ELF-1 (cell line): ENCODE results near the gene VAT1.

Experiments
- DNase-seq: peaks from one replicate; pipeline ENCODE4 v3.0.0-alpha.2; 2016; ENCODE audit warnings: low read depth, low spot score

Gene VAT1

DNA sequence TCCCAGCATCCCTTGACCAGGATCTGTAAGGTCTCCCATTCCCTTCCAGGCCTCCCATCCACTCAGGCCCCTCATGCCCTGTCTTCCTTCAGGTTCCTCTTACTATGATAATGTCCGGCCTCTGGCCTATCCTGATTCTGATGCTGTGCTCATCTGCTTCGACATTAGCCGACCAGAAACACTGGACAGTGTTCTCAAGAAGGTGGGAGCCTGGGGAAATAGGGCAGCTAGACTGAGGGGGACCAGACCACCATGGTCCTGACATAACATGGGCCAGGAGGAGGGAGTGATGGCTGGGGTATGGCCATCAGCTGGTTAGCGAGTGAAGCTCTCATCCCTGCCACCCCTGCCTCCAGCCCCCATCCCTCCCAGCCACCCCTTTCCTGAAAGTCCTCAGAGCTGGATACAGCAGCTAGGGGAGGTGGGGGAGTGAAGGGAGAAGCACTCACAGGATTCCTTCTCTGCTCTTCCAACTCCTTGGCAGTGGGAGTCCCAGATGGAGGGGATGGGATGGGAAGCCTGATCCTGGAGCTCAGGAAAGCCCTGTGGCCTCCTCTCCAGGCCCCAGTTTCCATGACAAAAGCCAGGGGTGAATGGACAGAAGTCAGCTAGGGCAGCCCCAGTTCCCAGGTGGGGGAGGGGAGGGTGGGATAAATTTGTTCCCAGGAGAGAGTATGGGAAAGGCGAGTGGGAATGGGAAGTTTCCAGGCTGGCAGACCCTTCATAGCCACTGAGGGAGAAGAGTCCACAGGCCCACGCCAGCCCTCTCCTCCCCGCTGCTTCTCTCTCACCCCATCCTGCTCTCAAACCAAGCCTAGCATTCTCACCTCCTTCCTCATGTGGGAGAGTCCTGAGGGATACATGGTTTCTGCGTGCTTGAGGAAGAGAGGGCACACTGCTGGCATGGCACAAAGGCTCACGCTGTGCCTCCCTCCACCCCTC, 5.2 kb upstream of the VAT1 start:
- DNase-seq = no peak

- DNase-seq = no peak
Measured at GRCh38 chr17:43026595-43026994, 4.4 kb upstream of the VAT1 start.

DNA sequence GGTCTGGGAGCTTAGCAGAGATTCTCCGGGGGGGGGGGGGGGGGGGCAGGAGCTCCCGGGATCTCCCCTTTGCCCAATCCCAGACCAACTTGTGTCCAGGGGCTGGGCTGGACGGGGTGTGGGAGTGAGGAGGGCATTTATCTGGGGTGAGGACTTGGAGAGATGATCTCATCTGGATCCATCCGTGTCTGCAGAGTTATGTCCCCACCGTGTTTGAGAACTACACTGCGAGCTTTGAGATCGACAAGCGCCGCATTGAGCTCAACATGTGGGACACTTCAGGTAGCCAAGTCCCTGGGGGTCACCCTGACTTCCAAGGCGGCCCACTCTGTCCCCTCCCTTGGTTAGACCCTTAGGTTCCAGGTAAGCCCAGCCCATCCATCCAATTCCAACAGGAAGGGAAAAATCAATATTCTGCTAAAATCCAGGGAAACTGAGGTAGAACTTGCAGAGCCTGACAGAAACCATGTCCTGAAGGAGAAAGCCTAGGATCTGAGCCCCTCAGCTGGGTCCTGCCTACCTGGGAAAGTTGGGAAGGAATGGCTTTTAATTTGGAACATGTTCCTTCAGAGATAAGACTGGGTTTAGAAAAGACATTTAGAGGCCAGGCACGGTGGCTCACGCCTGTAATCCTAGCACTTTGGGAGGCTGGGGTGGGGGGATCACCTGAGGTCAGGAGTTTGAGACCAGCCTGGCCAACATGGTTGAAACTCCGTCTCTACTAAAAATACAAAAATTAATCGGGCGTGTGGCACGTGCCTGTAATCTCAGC, 3.8 kb upstream of the VAT1 start:
- DNase-seq = no peak

DNA sequence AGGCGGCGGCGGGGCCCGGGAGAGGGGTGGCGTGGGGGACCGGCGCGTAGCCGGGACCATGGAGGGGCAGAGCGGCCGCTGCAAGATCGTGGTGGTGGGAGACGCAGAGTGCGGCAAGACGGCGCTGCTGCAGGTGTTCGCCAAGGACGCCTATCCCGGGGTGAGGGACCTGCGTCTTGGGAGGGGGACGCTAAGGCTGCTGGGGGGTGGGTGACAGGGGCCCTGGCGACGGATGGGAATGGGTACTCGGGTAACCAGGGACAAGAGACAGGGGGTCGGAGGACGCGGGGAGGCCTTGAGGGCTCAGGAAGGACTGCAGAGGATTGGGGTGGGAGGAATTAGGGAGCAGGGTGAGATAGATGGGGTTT, 3.1 kb upstream of the VAT1 start:
- no peak for DNase-seq

DNA sequence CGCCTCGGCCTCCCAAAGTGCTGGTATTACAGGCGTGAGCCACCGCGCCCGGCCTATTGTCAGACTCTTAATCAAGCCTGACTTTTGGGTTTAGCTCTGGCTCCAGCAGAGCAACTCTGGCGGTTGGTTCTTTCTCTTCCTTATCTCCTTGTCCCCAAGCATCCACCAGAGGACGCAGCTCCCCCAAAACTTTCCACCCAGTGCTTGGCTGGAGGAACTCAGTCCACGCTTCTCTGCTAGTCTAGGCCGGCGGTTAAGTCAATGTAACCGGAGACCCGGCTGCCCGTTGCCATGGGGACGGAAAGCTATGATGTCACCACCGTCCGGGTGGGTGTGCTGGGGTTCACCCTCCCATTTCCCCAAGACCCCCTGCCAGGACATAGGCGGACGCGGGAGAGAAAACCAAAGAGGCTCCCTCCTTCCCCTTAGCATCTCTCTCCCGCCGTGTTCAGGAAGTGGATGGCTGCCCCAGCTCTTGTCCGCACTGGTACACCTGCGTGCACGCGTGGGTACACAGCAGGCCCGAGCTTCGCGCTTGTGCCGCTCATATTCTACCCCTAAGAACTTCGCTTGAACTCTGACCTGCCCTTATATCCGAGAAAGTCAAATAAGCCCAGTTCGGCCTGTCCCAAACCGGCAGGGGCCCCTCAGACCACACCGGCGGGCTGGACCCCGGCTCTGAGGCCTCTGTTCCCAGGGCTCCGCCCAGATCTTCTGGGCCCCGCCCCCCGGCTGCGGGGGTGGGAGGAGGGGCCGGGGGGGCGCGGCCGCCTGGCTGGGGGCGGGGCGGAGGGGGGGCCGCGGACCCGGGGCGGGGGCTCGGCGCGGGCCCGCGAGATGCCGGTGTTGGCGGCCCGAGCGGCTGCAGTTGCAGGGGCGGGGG, 2.5 kb upstream of the VAT1 start, which contains the start of gene RND2:
Gene RND2 (plus strand): TSS at position 825 of the 883 bp plus-strand sequence. CDS start 117 bp downstream, outside the sequence.
- DNase-seq = peak; percentile 98

DNA sequence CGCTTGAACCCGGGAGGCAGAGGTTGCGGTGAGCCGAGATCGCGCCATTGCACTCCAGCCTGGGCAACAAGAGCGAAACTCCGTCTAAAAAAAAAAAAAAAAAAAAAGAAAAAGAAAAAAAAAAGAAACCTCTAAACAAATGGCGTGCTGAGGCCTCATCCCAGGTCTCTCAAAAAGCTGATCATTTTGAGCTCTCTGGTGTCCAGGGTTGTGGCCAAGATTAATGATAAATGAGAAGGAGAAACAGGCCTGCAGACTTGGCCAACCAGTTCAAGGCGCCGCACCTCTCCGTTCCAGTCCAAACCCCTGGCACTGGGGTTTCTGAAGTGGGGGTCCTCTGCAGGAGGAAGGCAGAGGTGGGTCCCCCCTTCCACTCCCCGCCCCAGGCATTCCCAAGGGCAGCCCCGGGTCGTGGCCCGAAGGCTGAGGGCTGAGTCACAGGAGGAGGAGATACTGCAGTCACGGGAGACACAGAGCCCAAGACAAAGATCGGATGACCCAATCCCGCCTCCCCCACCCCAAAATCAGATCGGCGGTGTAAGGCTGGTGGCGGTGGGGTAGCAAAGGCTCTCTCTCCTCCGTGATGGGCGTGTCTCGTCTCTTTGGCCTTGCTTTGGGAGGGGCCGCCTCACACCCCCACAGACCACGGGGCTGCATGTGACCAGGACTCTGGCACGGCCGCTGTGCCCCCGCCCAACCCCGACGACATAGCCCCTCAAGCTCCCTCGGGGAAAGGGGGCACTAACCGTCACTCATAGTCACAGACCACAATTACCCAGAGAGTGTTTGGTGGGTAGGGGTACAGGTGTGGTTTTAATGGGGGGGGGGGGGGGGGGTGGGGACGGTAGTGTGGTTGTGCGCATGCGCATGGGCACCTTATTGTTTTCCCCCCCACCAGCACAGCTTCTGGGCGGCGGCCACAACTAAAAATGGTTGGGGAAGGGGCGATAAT, 1.1 kb downstream of the VAT1 start:
- DNase-seq = peak; percentile 79

DNA sequence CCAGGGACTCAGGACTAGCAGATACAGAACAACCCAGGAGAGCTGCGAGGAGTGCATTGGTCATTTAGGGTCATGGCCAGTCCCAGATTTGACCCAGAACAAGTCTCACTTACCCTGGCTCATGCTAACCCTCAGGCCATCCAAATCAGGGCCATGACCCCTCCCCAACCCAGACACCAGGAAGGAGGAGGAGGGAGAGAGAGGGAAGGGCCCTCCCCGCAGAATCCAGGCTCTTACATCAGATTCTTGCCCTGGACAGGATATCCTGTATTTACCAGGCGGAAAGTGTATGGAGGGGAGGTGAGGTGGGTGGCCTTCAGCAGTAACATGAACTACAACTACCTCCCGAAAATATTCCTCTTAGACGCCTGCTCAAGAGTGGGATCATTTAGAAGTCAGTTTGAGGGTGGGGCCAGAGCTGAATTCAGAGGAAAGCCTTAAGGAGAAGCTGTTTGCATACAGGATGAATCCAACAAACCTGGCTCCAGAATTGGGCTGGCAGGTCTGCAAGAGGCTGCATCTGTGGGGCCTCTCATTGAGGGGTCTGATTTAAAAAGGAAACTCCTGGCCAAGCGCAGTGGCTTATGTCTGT, 2.1 kb downstream of the VAT1 start:
- DNase-seq = peak; percentile 81

GRCh38 chr17:43019418-43019817, 2.8 kb downstream of the VAT1 start:
- DNase-seq = no peak

DNA sequence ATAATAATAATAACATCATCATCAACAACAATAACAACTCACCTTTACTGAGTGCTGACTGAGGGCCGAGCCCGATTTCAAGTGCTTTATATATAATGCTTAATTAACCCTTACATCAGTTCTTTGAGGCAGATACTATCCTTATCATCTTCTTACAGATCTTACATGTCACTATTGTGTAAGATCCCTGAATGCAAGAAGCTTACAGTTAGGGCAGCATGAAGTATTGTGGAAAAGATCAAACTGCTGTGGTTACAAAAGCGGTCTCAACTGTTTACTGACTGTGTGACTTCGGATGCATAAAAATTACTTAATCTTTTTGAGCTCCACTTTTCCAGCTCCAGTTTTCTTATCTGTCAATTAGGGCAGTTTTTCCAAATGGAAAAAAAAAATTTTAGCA, 3.3 kb downstream of the VAT1 start:
- DNase-seq = no peak

DNA sequence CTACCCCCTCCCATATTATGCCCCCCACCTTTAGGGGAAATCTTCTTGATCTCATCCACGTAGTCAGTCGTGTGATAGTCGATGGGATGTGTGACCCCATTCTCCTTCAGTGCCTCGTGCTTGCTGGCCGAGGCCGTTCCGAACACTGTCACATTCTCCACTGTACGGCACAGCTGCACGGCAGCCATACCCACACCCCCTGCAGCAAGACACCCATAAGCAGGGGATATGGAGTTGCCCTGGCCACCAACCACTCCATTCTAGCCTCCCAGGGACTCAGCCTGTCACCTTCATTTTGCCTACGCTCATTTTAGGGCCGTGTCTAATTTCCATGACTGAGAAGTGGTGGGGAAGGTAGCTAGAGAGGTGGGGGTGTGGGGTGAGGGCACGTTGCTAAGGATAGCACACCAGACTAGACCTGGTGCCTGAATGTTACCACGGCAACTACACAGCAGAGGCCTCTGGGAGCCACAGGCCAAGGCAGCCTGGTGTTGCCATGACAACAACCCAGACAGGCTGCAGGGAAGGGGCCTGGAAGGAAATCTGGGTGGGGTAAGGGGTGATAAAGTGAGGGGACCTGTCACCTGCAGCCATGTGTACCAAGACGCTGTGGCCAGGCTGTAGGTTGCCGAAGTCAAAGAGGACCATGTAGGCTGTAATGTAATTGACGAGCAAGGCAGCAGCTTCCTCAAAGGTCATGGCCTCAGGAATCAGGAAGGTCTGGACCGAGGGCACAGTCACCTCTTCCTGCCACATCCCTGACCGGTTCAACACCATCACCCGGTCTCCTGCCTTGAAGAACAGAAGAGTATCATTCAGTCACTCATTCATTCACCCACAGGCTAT, 4.0 kb downstream of the VAT1 start:
- DNase-seq = peak; percentile 51

- DNase-seq = no peak
Measured at GRCh38 chr17:43016216-43016615, 6.0 kb downstream of the VAT1 start.

DNA sequence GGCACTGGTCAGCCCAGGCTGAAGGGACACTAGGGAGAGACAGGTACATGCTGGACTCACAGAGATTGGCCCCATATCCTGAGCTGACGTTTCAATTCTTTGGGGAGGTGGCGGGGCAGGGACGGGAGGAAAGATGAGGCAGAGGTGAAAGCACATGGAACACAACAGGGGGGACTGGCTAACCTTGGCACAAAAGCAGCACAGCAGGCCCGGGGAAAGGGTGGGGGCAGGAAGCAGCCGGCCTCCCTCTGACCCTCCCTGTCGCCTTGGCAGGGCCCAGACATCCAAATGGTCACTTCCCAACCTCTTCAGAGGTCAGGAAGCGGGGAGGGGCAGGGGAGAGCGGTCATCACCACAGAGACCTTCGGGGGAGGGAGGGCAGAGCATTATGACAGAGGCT, 6.6 kb downstream of the VAT1 start:
- DNase-seq = no peak

GRCh38 chr17:43014649-43015542, 7.3 kb downstream of the VAT1 start:
- no peak for DNase-seq

DNA sequence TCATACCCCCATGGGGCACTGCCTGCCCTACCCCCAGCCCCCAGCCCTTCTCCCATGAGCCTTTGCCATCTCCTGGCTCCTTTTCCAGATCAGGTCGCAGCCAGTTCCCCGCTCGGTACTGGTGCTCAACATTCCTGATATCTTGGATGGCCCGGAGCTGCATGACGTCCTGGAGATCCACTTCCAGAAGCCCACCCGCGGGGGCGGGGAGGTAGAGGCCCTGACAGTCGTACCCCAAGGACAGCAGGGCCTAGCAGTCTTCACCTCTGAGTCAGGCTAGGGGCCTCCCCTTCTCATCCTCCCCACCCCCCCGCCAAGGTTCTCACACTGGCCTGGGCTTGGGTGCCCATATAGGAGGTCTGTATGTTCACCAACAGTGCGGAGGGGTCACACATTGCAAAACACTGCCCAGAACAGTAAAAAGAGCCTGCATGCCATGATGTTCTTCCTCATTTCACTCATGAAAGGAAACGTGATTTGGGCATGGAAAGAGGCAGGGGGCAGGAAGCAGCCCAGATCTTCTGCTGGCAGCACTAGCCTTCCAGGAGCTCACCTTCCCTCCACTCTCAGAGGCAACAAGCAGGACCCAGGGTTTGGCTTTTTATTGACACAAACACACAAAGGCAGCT, 8.1 kb downstream of the VAT1 start:
- no peak for DNase-seq

DNA sequence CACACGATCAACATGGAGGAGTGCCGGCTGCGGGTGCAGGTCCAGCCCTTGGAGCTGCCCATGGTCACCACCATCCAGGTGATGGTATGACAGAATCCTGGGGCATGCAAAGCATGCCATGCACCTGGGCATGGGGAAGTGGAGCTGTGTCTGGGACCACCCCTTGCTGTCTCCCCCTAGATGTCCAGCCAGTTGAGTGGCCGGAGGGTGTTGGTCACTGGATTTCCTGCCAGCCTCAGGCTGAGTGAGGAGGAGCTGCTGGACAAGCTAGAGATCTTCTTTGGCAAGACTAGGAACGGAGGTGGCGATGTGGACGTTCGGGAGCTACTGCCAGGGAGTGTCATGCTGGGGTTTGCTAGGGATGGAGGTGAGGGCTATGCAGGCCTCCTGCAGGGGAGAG, 8.9 kb downstream of the VAT1 start:
- DNase-seq = no peak

GRCh38 chr17:43011728-43012472, 10.3 kb downstream of the VAT1 start:
- no peak for DNase-seq
